Measurements from ENCODE around the gene UGT1A4. TPM values are rescaled to one million over a fixed set of nuclear protein-coding genes. Genes with fewer than 3 reads are reported as not detected.

The UGT1A4 gene
- total RNA-seq, 1 experiment from 2014 or later: not detected

- H3K9ac ChIP-seq (ENCODE audit: extremely low read depth, insufficient read length, low read length): no peak overlapping the region
- no peak overlapping the region for H3K27ac Mint-ChIP-seq
- no peak overlapping the region for H3K18ac ChIP-seq (ENCODE audit: insufficient read length, low read depth, low read length)
- no peak overlapping the region for H2AFZ ChIP-seq (ENCODE audit: low read length)
- H3K4me1 Mint-ChIP-seq: peaks cover 2 to 5% of the 10 kb centered on the region in 2 experiments; a peak in 3 of 4 replicates
- no peaks in the 10 kb centered on the region for H3K79me1 ChIP-seq (ENCODE audit: insufficient read depth, low read depth, low read length, poor library complexity, severe bottlenecking)
- no peak overlapping the region for H4K5ac ChIP-seq (ENCODE audit: insufficient read length, low read depth, low read length)
- no peak overlapping the region for H2BK120ac ChIP-seq (ENCODE audit: low read depth, low read length, poor library complexity, severe bottlenecking)
- H4K8ac ChIP-seq (replicated peaks; ENCODE audit: insufficient read length, low read depth, low read length): no peak overlapping the region
- no peaks in the 10 kb centered on the region for H3K9me3 ChIP-seq (ENCODE audit: control insufficient read depth, low read depth, low read length)
- H3K23ac ChIP-seq (ENCODE audit: insufficient read length, low read depth, low read length): no peak overlapping the region
- no peak overlapping the region for H3K56ac ChIP-seq (ENCODE audit: insufficient read length, low read depth, low read length)
- H4K20me1 ChIP-seq (ENCODE audit: control insufficient read depth, insufficient read depth, insufficient read length): no peaks in the 10 kb centered on the region
- H4K91ac ChIP-seq (ENCODE audit: insufficient read length, low read depth, low read length): no peak overlapping the region
- no peak overlapping the region for H3K14ac ChIP-seq (ENCODE audit: insufficient read depth, low read length)
- H2BK12ac ChIP-seq (ENCODE audit: insufficient read length, low read depth, low read length): no peak overlapping the region
- TF ChIP-seq CTCF (conservative IDR thresholded peaks at IDR 0.05): no peak
- H2BK5ac ChIP-seq (ENCODE audit: insufficient read length, low read length): no peak overlapping the region
- H3K4me2 ChIP-seq (ENCODE audit: insufficient read depth, insufficient read length, low read length): no peak overlapping the region
- no peak overlapping the region for H2BK15ac ChIP-seq (ENCODE audit: low read depth, low read length)
- no peak overlapping the region for H3K4ac ChIP-seq (ENCODE audit: low read depth, low read length)
- H3K27me3 Mint-ChIP-seq (ENCODE audit: low read depth): peaks cover 11% of the 10 kb centered on the region
- H3T11ph ChIP-seq (ENCODE audit: low read length): no peak overlapping the region
- no CpG with 5 or more reads among the region's 3 CpGs for WGBS (ENCODE audit: extremely low coverage, insufficient read length, low lambda C conversion rate)
- H2AK5ac ChIP-seq (ENCODE audit: insufficient read length, low read length): no peak overlapping the region
- H3K27ac ChIP-seq (ENCODE audit: insufficient read length, low read depth, low read length): no peak overlapping the region
- no peaks in the 10 kb centered on the region for H3K36me3 Mint-ChIP-seq (ENCODE audit: insufficient read depth in 1 of 3, low read depth in 3 of 3)
- H3K9me3 Mint-ChIP-seq: peaks cover 0 to 8% of the 10 kb centered on the region in 2 experiments; a peak in 2 of 5 replicates
- H2BK20ac ChIP-seq (ENCODE audit: low read depth, low read length, poor library complexity, severe bottlenecking): no peak overlapping the region
- H3K4me1 ChIP-seq (ENCODE audit: insufficient read depth, low read length): no peaks in the 10 kb centered on the region; the same call in 1 of the 2 replicates
- no peaks in the 10 kb centered on the region for H3K23me2 ChIP-seq (ENCODE audit: insufficient read length, low read depth, low read length, poor library complexity, severe bottlenecking)
- H3K79me2 ChIP-seq (ENCODE audit: insufficient read depth, low read length): no peaks in the 10 kb centered on the region
- no peak overlapping the region for H3K4me3 Mint-ChIP-seq
- DNase-seq: no peak
- no peaks in the 10 kb centered on the region for H3K27me3 ChIP-seq (ENCODE audit: insufficient read depth, low read length)
These were observed 45.6 kb upstream of the UGT1A4 start for GRCh38 chr2:233672886-233673285.
